Adrenal gland (tissue), 5 donors: Measurements from ENCODE around the gene CDK16.

ENCODE experiments used
- POLR2A ChIP-seq, 2 donors: fragments of 450-650 bp; IDR thresholded peaks; one replicate each; pipeline ENCODE4 v1.6.1; 2017; ENCODE audit warnings: antibody characterized with exemption in 2 of 2, mild to moderate bottlenecking in 2 of 2, moderate library complexity in 1 of 2
- TF ChIP-seq, protein P1 (sequence below), 6 experiments: fragments of 450-650 bp in 4 of 6; fragments of 200-600 bp in 2 of 6; sonication (generic) in 1 of 6; IDR thresholded peaks; 1 replicate in 5 of 6; 2 replicates in 1 of 6; pipeline versions ENCODE4 v1.5.1 to v1.8.0; 2016 to 2021; ENCODE audit warnings: antibody characterized with exemption in 6 of 6, mild to moderate bottlenecking in 2 of 6, moderate library complexity in 1 of 6
- donor health status: DM: no; HTN: no; CAD: no.

DNA sequence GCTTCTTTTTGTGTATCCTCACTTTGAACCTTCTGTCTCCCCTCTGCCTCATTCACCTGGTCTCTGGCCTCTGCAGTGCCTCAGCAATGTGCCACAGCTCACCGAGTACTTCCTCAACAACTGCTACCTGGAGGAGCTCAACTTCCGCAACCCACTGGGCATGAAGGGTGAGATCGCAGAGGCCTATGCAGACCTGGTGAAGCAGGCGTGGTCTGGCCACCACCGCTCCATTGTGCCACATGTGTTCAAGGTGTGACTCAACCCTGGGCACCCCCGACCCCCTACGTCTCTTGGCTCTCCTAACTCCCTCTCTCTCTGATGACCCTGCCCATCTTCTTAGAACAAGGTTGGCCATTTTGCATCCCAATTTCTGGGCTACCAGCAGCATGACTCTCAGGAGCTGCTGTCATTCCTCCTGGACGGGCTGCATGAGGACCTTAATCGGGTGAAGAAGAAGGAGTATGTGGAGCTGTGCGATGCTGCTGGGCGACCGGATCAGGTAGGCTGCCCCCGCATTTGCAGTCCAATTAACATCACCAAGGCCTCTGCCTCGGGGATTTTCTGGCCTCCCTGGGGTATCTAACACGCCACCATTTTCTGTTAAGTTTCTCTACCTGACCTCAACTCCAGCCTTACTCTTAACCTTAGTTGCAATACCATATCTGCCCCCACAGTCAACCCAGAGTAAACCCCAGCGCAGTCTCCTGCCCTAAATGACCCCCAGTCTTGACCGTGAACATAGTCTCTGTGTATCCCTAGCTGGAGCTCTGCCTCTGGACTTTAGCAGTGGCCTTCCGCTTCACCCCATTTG is 22.9 kb downstream of the CDK16 start:
- TF ChIP-seq POLR2A (IDR thresholded peaks at IDR 0.05): no peak
- TF ChIP-seq, protein P1, sequence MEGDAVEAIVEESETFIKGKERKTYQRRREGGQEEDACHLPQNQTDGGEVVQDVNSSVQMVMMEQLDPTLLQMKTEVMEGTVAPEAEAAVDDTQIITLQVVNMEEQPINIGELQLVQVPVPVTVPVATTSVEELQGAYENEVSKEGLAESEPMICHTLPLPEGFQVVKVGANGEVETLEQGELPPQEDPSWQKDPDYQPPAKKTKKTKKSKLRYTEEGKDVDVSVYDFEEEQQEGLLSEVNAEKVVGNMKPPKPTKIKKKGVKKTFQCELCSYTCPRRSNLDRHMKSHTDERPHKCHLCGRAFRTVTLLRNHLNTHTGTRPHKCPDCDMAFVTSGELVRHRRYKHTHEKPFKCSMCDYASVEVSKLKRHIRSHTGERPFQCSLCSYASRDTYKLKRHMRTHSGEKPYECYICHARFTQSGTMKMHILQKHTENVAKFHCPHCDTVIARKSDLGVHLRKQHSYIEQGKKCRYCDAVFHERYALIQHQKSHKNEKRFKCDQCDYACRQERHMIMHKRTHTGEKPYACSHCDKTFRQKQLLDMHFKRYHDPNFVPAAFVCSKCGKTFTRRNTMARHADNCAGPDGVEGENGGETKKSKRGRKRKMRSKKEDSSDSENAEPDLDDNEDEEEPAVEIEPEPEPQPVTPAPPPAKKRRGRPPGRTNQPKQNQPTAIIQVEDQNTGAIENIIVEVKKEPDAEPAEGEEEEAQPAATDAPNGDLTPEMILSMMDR (IDR thresholded peaks at IDR 0.05): no peak
